DMS 273 (cell line): ENCODE data around the gene BIRC2.
"Not testable (repeated sequence)": the region's sequence is repeated elsewhere in the genome, so short reads cannot be mapped to it uniquely, and the experiment has no call there.

ENCODE experiments used
- DNase-seq: peaks from one replicate; lab custom pipeline; 2025; ENCODE audit not compliant: unreplicated experiment; lab: John Stamatoyannopoulos, UW

BIRC2 gene

GRCh38 chr11:102346748-102347461 is at the start of gene BIRC2:
BIRC2 (plus strand) TSS chr11:102347214; CDS start chr11:102349855, 2,641 bp downstream.
- DNase-seq = peak; percentile 96

GRCh38 chr11:102300837-102301236 is 46.2 kb upstream of the BIRC2 start:
- DNase-seq = not testable (repeated sequence)

- no peak for DNase-seq
Observed at GRCh38 chr11:102302241-102302640, 44.8 kb upstream of the BIRC2 start.

GRCh38 chr11:102304686-102305085 is 42.3 kb upstream of the BIRC2 start:
- DNase-seq = no peak

GRCh38 chr11:102305352-102306047 is 41.5 kb upstream of the BIRC2 start:
- DNase-seq = no peak

- no peak for DNase-seq
Observed at GRCh38 chr11:102306048-102306597, 40.9 kb upstream of the BIRC2 start.

GRCh38 chr11:102306817-102307726 is 39.9 kb upstream of the BIRC2 start:
- no peak for DNase-seq

- no peak for DNase-seq
Observed at GRCh38 chr11:102307727-102308038, 39.3 kb upstream of the BIRC2 start.

- no peak for DNase-seq
Observed at GRCh38 chr11:102309621-102310541, 37.1 kb upstream of the BIRC2 start.

GRCh38 chr11:102312667-102313066 is 34.3 kb upstream of the BIRC2 start:
- peak; percentile 5 for DNase-seq

- DNase-seq = no peak
Observed at GRCh38 chr11:102313238-102313940, 33.6 kb upstream of the BIRC2 start.

GRCh38 chr11:102314784-102315183 is 32.2 kb upstream of the BIRC2 start:
- DNase-seq = no peak

- DNase-seq = no peak
Observed at GRCh38 chr11:102316346-102316904, 30.6 kb upstream of the BIRC2 start.

GRCh38 chr11:102317099-102317767 is 29.8 kb upstream of the BIRC2 start, which contains the start of gene BIRC3:
BIRC3 (plus strand) TSS chr11:102317484; CDS start chr11:102324510, 7,026 bp downstream.
- DNase-seq = peak; percentile 74

- no peak for DNase-seq
Observed at GRCh38 chr11:102317768-102318103, 29.3 kb upstream of the BIRC2 start.

- DNase-seq = no peak
Observed at GRCh38 chr11:102318469-102318868, 28.5 kb upstream of the BIRC2 start.

- no peak for DNase-seq
Observed at GRCh38 chr11:102319544-102319943, 27.5 kb upstream of the BIRC2 start.

- DNase-seq = no peak
Observed at GRCh38 chr11:102320188-102320587, 26.8 kb upstream of the BIRC2 start.

GRCh38 chr11:102320679-102321078 is 26.3 kb upstream of the BIRC2 start:
- DNase-seq = no peak
